Breast epithelium (tissue), 4 donors: ENCODE measurements around the gene GNB1L. TPM values are rescaled to one million over a fixed set of nuclear protein-coding genes. Genes with fewer than 3 reads are reported as not detected.

ENCODE experiments used
- DNase-seq, 2 donors: peaks; one replicate each; pipeline ENCODE4 v3.0.0-alpha.2; 2019; ENCODE audit warnings: low spot score in 2 of 2
- H3K27ac ChIP-seq, 2 donors: fragments of 200-600 bp; sonication (generic) in 1 of 2; one replicate each; pipeline ENCODE4 v1.5.1; 2016 to 2019; ENCODE audit warnings: mild to moderate bottlenecking in 1 of 2
- H3K27me3 ChIP-seq, 2 donors: fragments of 200-600 bp; sonication (generic) in 1 of 2; one replicate each; pipeline versions ENCODE4 v1.5.1 to v1.6.0; 2017 to 2019; ENCODE audit warnings: control low read depth in 1 of 2, mild to moderate bottlenecking in 1 of 2
- H3K36me3 ChIP-seq: fragments of 200-600 bp; one replicate; pipeline ENCODE4 v1.5.1; 2019
- H3K4me1 ChIP-seq, 2 donors: fragments of 200-600 bp; sonication (generic); one replicate each; pipeline ENCODE4 v1.5.1; 2016 to 2019; ENCODE audit warnings: control low read depth in 1 of 2
- H3K4me3 ChIP-seq, 3 donors: fragments of 200-600 bp; sonication (generic); 1 replicate in 2 of 3; 2 replicates in 1 of 3; pipeline ENCODE4 v1.5.1; 2016 to 2019; ENCODE audit warnings: mild to moderate bottlenecking in 3 of 3, moderate library complexity in 2 of 3
- H3K9me3 ChIP-seq, 2 donors: fragments of 200-600 bp; sonication (generic) in 1 of 2; one replicate each; pipeline ENCODE4 v1.5.1; 2016 to 2019; ENCODE audit warnings: control low read depth in 1 of 2
- CTCF ChIP-seq, 3 donors: fragments of 450-650 bp; IDR thresholded peaks; one replicate each; pipeline ENCODE4 v1.5.1; 2016 to 2017; ENCODE audit warnings: antibody characterized with exemption in 3 of 3, mild to moderate bottlenecking in 3 of 3, moderate library complexity in 3 of 3
- POLR2A ChIP-seq: fragments of 450-650 bp; IDR thresholded peaks from one replicate; pipeline ENCODE4 v1.6.1; 2016; ENCODE audit warnings: antibody characterized with exemption, mild to moderate bottlenecking, moderate library complexity
- POLR2AphosphoS5 ChIP-seq, 3 donors: sonication (generic); formaldehyde crosslinking; IDR thresholded peaks; one replicate each; pipeline ENCODE4 v1.6.1; 2017; ENCODE audit warnings: antibody characterized with exemption in 3 of 3
- intact Hi-C: fragments of 100-400 bp; cut with DNase I; formaldehyde crosslinking; loops from one replicate; pipeline ENCODE4 v1.15.1; 2023; ENCODE audit warnings: low total_unique reads
- total RNA-seq, 3 donors: library from RNA; depleted of rRNA; stranded (reverse); fragments of >200 nt; gene quantifications; one replicate each; pipeline ENCODE4 v1.1.0, GENCODE V29; 2016

The GNB1L gene
- total RNA-seq, 3 donors from 2014 or later = 5.6 to 8.2 (median 6.3) TPM

GRCh38 chr22:19740586-19740985, 114.1 kb downstream of the GNB1L start:
- no peak overlapping the region for H3K4me3 ChIP-seq
- DNase-seq = no peak
- H3K27me3 ChIP-seq = no peaks in the 10 kb centered on the region
- intact Hi-C loops = no loop called here
- H3K36me3 ChIP-seq = no peaks in the 10 kb centered on the region
- H3K9me3 ChIP-seq = no peaks in the 10 kb centered on the region
- no peak for TF ChIP-seq CTCF (IDR thresholded peaks at IDR 0.05)
- TF ChIP-seq POLR2A = no peak
- H3K4me1 ChIP-seq = no peaks in the 10 kb centered on the region
- no peak overlapping the region for H3K27ac ChIP-seq

DNA sequence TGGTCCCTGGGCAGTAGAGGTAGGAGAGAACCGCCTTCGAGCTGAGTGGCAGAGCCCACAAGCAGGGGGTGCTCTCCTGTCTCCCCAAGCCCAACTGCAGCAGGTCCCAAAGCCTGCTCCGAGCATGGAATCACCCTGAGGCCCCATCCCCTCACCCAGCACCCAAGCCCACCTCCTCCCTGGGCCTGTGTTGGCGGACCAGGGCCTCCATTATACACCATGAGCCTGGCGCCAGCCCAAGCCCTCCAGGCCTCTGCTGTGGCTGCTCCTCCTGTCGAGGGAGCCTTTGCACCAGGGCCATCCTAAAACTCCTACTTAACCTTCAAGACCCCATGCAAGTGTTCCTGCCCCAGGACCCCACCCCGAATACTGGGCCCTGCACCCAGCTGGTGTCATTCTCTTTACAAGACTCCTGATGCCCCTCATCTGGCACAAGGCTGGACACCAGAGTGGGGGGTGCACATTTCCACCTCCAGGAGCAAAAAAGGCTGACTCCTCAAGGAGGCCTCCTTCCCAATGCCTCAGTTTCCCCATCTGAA, 114.7 kb downstream of the GNB1L start:
- intact Hi-C loops = no loop called here
- no peaks in the 10 kb centered on the region for H3K9me3 ChIP-seq

DNA sequence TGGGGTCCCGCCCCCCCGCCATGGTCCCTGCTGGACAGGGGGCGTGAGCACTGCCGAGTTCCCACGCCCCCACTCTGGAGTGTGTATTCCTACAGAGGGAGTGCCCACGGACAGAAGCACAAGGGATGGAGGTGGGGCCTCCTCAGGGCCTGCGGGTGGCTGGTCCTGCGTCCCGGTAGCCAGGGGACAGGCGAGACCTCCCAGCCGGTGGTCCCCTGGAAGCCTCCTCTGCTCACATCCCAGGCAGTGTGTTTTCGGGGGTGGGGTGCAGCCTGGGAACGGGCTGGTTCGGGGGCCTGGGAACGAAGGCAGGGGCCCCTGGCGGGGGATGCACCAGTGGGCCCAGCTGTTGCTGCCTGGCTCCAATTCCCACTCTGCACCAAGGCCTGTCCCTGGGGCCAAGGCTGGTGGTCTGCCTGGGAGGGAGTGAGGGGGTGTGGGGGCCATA, 115.2 kb downstream of the GNB1L start:
- intact Hi-C loops = no loop called here
- H3K4me1 ChIP-seq = no peaks in the 10 kb centered on the region
- DNase-seq = no peak
- no peak overlapping the region for H3K27ac ChIP-seq
- no peaks in the 10 kb centered on the region for H3K9me3 ChIP-seq
- H3K4me3 ChIP-seq = no peak overlapping the region
- TF ChIP-seq CTCF (IDR thresholded peaks at IDR 0.05) (no peak), POLR2AphosphoS5 (IDR thresholded peaks at IDR 0.05) (no peak), POLR2A (no peak)
- H3K36me3 ChIP-seq = no peaks in the 10 kb centered on the region
- H3K27me3 ChIP-seq = no peaks in the 10 kb centered on the region

More for the DNA sequence above, 114.7 kb downstream of the GNB1L start:
- DNase-seq = no peak
- Histone ChIP-seq H3K4me3 (no peak overlapping the region), H3K27me3 (no peaks in the 10 kb centered on the region), H3K36me3 (no peaks in the 10 kb centered on the region), H3K4me1 (no peaks in the 10 kb centered on the region), H3K27ac (no peak overlapping the region)
- TF ChIP-seq POLR2AphosphoS5 (IDR thresholded peaks at IDR 0.05) (no peak), CTCF (IDR thresholded peaks at IDR 0.05) (no peak), POLR2A (no peak)

DNA sequence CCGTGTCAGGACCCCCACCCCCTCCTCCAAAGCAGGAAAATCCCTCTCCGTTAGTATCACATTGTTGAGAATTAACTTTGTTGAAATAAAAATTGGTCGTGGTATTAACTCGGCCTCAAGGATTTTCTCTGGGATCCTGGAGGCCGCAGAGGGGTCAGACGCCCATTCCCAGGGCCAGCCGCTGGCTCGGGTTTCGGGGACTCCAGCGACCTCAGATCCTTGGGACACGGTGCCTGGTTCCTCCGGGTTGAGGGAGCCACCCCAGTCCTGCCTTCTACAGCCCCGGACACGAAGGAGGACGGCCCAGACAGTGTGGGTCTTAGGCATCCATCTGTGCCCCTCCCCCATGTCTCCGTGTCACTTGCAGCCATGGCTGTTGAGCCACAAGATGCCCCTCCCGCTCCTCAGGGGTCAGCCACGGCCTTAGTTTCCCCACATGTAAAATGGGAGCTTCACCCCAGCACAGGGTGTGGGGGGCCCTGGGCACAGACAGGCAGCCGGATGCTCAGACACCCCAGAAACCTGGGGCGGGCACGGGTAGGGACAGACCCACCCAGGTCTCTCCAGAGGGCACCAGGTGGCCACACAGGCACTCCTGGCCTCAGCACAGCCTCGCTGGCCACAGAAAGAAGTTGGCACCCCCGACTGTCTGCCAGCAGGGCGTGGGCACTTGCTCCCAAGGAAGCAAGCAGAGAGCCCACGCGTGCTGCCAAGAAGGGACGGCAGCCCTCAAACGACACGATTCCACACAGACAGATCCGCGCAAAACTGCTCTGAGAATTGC, 115.8 kb downstream of the GNB1L start:
- H3K4me3 ChIP-seq = no peak overlapping the region
- no peaks in the 10 kb centered on the region for H3K27me3 ChIP-seq
- TF ChIP-seq POLR2A = no peak
- no peak for TF ChIP-seq POLR2AphosphoS5 (IDR thresholded peaks at IDR 0.05)
- no peak for TF ChIP-seq CTCF (IDR thresholded peaks at IDR 0.05)
- H3K4me1 ChIP-seq = no peaks in the 10 kb centered on the region
- H3K36me3 ChIP-seq = no peaks in the 10 kb centered on the region
- intact Hi-C loops = no loop called here
- H3K27ac ChIP-seq = no peak overlapping the region
- no peak for DNase-seq
- H3K9me3 ChIP-seq = no peaks in the 10 kb centered on the region

DNA sequence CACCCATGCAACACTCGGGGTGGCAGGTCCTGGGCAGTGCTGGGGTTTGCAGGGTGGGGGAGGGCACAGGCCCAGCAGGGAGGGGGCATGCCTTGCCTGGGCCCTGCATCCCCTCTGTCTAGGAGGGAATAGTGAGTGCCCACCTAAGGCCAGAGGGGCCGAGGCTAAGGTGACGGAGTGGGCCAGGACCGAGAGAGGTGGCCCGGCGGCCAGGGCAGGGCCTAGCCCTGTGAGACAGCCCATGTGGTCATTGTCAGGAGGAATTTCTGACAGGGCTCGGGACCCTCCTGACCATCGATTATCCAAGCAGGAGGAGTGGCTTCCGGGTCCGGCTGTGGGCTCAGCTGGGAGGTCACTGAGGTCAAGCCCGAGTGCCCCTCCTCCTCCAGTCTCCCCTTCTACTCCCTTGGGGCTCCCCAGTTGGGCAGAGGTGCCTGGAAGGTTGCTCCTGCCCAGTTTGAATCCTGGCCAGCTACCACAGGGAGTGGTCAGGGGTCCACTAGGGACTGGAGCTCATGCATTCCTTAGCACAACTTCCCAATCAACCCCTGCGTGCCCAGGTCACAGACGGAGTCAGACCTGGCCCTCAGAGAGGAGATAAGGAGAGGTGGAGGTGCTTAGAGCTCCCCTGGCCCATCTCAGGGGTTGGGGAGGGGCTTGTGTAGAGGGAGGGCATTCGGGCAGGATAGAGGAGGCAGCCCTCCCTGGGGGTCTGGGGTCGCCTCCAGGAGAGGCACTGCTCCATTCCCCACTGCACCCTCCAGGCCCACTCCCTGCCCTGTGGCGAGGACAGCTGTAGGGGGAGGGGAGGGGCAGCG, 116.6 kb downstream of the GNB1L start:
- H3K27me3 ChIP-seq = no peaks in the 10 kb centered on the region
- DNase-seq = no peak
- no peaks in the 10 kb centered on the region for H3K4me1 ChIP-seq
- intact Hi-C loops = no loop called here
- TF ChIP-seq POLR2AphosphoS5 (IDR thresholded peaks at IDR 0.05) (no peak), CTCF (IDR thresholded peaks at IDR 0.05) (no peak), POLR2A (no peak)
- no peak overlapping the region for H3K4me3 ChIP-seq
- no peaks in the 10 kb centered on the region for H3K36me3 ChIP-seq
- no peak overlapping the region for H3K27ac ChIP-seq
- H3K9me3 ChIP-seq = no peaks in the 10 kb centered on the region
